Panc1 (cell line): ENCODE measurements around the gene MYLK2. TPM values are rescaled to one million over a fixed set of nuclear protein-coding genes. Genes with fewer than 3 reads are reported as not detected.

Source experiments
- ATAC-seq: fragments of 200-7000 bp; cut with Tn5 transposase; 2 replicates; pipeline ENCODE4 v1.9.1; 2020; ENCODE audit warnings: mild to moderate bottlenecking, moderate library complexity
- BruUV-seq: library from RNA; stranded (reverse); fragments of 400-500 nt; replicated peaks from 2 replicates; lab custom pipeline; 2021; lab: Mats Ljungman, UMichigan
- CTCF ChIA-PET: fragments of 300-600 bp; sonication (Branson Sonifier 250); formaldehyde crosslinking; loops from one replicate; lab custom pipeline; 2022; ENCODE audit warnings: antibody characterized with exemption; lab: Charles Lee
- POLR2A ChIA-PET: fragments of 300-600 bp; sonication (Branson Sonifier 250); formaldehyde crosslinking; loops from one replicate; lab custom pipeline; 2022; ENCODE audit warnings: antibody characterized with exemption; lab: Charles Lee
- DNase-seq: peaks from one replicate; pipeline ENCODE4 v3.0.0-alpha.2; 2010; ENCODE audit warnings: low read depth, low spot score
- H3K27ac ChIP-seq: 2 replicates; pipeline ENCODE4 v1.5.1; 2011; ENCODE audit warnings: mild to moderate bottlenecking, low read length, inconsistent platforms
- H3K27me3 ChIP-seq: fragments of 200-500 bp; sonication (Bioruptor generic); 2 replicates; pipeline ENCODE4 v1.6.0; 2014; ENCODE audit warnings: low read length, inconsistent platforms; ENCODE audit not compliant: control insufficient read depth, insufficient read depth
- H3K36me3 ChIP-seq: fragments of 200-500 bp; sonication (Bioruptor generic); 2 replicates; pipeline ENCODE4 v1.5.1; 2014; ENCODE audit warnings: inconsistent platforms, mild to moderate bottlenecking, low read length, moderate library complexity; ENCODE audit not compliant: control insufficient read depth, insufficient read depth
- H3K4me1 ChIP-seq: 2 replicates; pipeline ENCODE4 v1.5.1; 2011; ENCODE audit warnings: inconsistent platforms, mild to moderate bottlenecking, low read length, moderate library complexity; ENCODE audit not compliant: control insufficient read depth, insufficient read depth
- H3K4me3 ChIP-seq, 2 experiments: 2 replicates each; pipeline ENCODE4 v1.5.1; 2011 to 2012; ENCODE audit warnings: low read depth in 2 of 2, low read length in 2 of 2, mild to moderate bottlenecking in 2 of 2, inconsistent platforms in 1 of 2, moderate library complexity in 1 of 2
- H3K9me3 ChIP-seq: fragments of 200-500 bp; sonication (Bioruptor generic); 2 replicates; pipeline ENCODE4 v1.5.1; 2014; ENCODE audit warnings: low read depth, mild to moderate bottlenecking, inconsistent platforms, low read length, moderate library complexity; ENCODE audit not compliant: control insufficient read depth, insufficient read depth
- CTCF ChIP-seq: fragments of 450-650 bp; IDR thresholded peaks from 2 replicates; pipeline ENCODE4 v1.5.1; 2017; ENCODE audit warnings: mild to moderate bottlenecking
- POLR2AphosphoS5 ChIP-seq: IDR thresholded peaks from 2 replicates; pipeline ENCODE4 v1.6.1; 2012; ENCODE audit warnings: mild to moderate bottlenecking, low read depth, low read length, moderate library complexity
- REST ChIP-seq, 2 experiments: IDR thresholded peaks; 2 replicates each; pipeline ENCODE4 v1.6.1; 2011 to 2012; ENCODE audit warnings: low read depth in 2 of 2, control low read depth in 1 of 2, low read length in 1 of 2, mild to moderate bottlenecking in 1 of 2, moderate library complexity in 1 of 2; ENCODE audit not compliant: insufficient read depth in 1 of 2
- SIN3A ChIP-seq: IDR thresholded peaks from 2 replicates; pipeline ENCODE4 v1.6.1; 2012; ENCODE audit warnings: low read depth, mild to moderate bottlenecking, low read length, moderate library complexity, borderline replicate concordance; ENCODE audit not compliant: insufficient read depth
- TCF7L2 ChIP-seq: IDR thresholded peaks from 2 replicates; pipeline ENCODE4 v1.6.1; 2011; ENCODE audit warnings: mild to moderate bottlenecking, low read depth, low read length, inconsistent platforms
- in situ Hi-C: cut with HindIII; loops from 2 replicates; pipeline ENCODE4 v1.10.0; 2016; ENCODE audit warnings: low sequenced_read_pairs, low pct_unique_long_range_greater_than_20kb
- intact Hi-C: fragments of 100-400 bp; cut with micrococcal nuclease; formaldehyde crosslinking; loops from one replicate; pipeline ENCODE4 v1.10.0; 2022; ENCODE audit not compliant: unreplicated experiment
- total RNA-seq: library from RNA; stranded (reverse); gene quantifications from one replicate; pipeline ENCODE4 v1.2.1, GENCODE V29; 2021; ENCODE audit not compliant: unreplicated experiment

MYLK2 gene
- total RNA-seq, 1 experiment from 2014 or later = 0.87 TPM

- ChIA-PET POLR2A (no interaction called here), CTCF (interaction anchor here (0.6 kb wide), 1 partner anchor 56 kb away, joined by 3 read pairs; no protein-coding TSS in a partner anchor)
- intact Hi-C loops = no loop called here
- Histone ChIP-seq H3K36me3 (peaks cover 82% of the 10 kb centered on the region), H3K9me3 (no peaks in the 10 kb centered on the region), H3K27ac (no peak overlapping the region), H3K4me3 (no peak overlapping the region), H3K27me3 (no peaks in the 10 kb centered on the region), H3K4me1 (no peaks in the 10 kb centered on the region)
- DNase-seq (no peak), ATAC-seq (no peak)
- BruUV-seq = no TSS peak
- TF ChIP-seq CTCF (no peak), POLR2AphosphoS5 (no peak), SIN3A (no peak), REST (IDR thresholded peaks at IDR 0.05; ENCODE audit: insufficient read depth in 1 of 2, low read depth in 2 of 2, low read length in 1 of 2) (no peak), TCF7L2 (no peak)
- in situ Hi-C loops = no loop called here
These were observed 21.8 kb upstream of the MYLK2 start for GRCh38 chr20:31797364-31797763.

GRCh38 chr20:31801508-31801907, 17.6 kb upstream of the MYLK2 start:
- no peaks in the 10 kb centered on the region for H3K9me3 ChIP-seq
- in situ Hi-C loops (no loop called here), intact Hi-C loops (no loop called here)
- peaks cover 70% of the 10 kb centered on the region for H3K36me3 ChIP-seq
- CTCF ChIA-PET = no interaction called here
- ATAC-seq = no peak
- POLR2A ChIA-PET = no interaction called here
- no peak for DNase-seq
- BruUV-seq = no TSS peak
- TF ChIP-seq SIN3A = no peak
- no peak for TF ChIP-seq CTCF
- TF ChIP-seq REST (IDR thresholded peaks at IDR 0.05; ENCODE audit: insufficient read depth in 1 of 2, low read depth in 2 of 2, low read length in 1 of 2) = no peak
- TF ChIP-seq TCF7L2 = no peak
- TF ChIP-seq POLR2AphosphoS5 = no peak
- H3K4me1 ChIP-seq = no peaks in the 10 kb centered on the region
- no peaks in the 10 kb centered on the region for H3K27me3 ChIP-seq
- no peak overlapping the region for H3K27ac ChIP-seq
- no peak overlapping the region for H3K4me3 ChIP-seq
